K562 (cell line): ENCODE measurements around the gene TRMT1. TPM values are rescaled to one million over a fixed set of nuclear protein-coding genes. Genes with fewer than 3 reads are reported as not detected.

ENCODE experiments used
- CAMTA2 ChIP-seq: fragments of 250-450 bp; sonication (Bioruptor Pico); conservative IDR thresholded peaks from 2 replicates; pipeline ENCODE4 v1.5.1; 2022
- CHCHD3 ChIP-seq: fragments of 250-450 bp; sonication (Bioruptor Pico); IDR thresholded peaks from 2 replicates; pipeline ENCODE4 v2.1.2; 2022; ENCODE audit warnings: mild to moderate bottlenecking
- ELF4 ChIP-seq: fragments of 450-650 bp; formaldehyde crosslinking; IDR thresholded peaks from 2 replicates; pipeline ENCODE4 v1.4.0; 2022; ENCODE audit warnings: missing genetic modification characterization
- KAT8 ChIP-seq: fragments of 450-650 bp; IDR thresholded peaks from 2 replicates; pipeline ENCODE4 v1.6.1; 2016; ENCODE audit warnings: low read depth, mild to moderate bottlenecking
- POU5F1 ChIP-seq: fragments of 150-350 bp; IDR thresholded peaks from 2 replicates; pipeline ENCODE4 v1.6.1; 2014; ENCODE audit warnings: borderline replicate concordance, low read length, low read depth, mild to moderate bottlenecking; ENCODE audit not compliant: partially characterized antibody
- RNF2 ChIP-seq: sonication (generic); IDR thresholded peaks from 2 replicates; pipeline ENCODE4 v1.6.1; 2016
- SOX6 ChIP-seq: fragments of 450-650 bp; IDR thresholded peaks from 2 replicates; pipeline ENCODE4 v1.6.1; 2014; ENCODE audit warnings: mild to moderate bottlenecking
- TAF1 ChIP-seq: IDR thresholded peaks from 2 replicates; pipeline ENCODE4 v1.6.1; 2011; ENCODE audit warnings: mild to moderate bottlenecking, low read length, moderate library complexity; ENCODE audit not compliant: insufficient read depth, control insufficient read depth, severe bottlenecking; ENCODE audit errors: extremely low read depth
- TCFL5 ChIP-seq: fragments of 250-450 bp; sonication (Bioruptor Pico); conservative IDR thresholded peaks from 2 replicates; pipeline ENCODE4 v1.6.1; 2021; ENCODE audit warnings: mild to moderate bottlenecking, moderate library complexity, matching md5 sums
- ZNF133 ChIP-seq: fragments of 250-450 bp; sonication (Bioruptor Pico); IDR thresholded peaks from 2 replicates; pipeline ENCODE4 v1.4.0; 2020; ENCODE audit warnings: mild to moderate bottlenecking
- ZNF551 ChIP-seq: fragments of 250-450 bp; sonication (Bioruptor Pico); IDR thresholded peaks from 2 replicates; pipeline ENCODE4 v1.5.0; 2021; ENCODE audit warnings: mild to moderate bottlenecking, moderate library complexity
- ZNF699 ChIP-seq: fragments of 250-450 bp; sonication (Bioruptor Pico); IDR thresholded peaks from 2 replicates; pipeline ENCODE4 v1.8.0; 2021; ENCODE audit warnings: mild to moderate bottlenecking, moderate library complexity; ENCODE audit not compliant: insufficient replicate concordance
- polyA plus RNA-seq, 8 experiments: library from polyadenylated mRNA; depleted of rRNA in 4 of 8; stranded (reverse) in 5 of 8; unstranded in 3 of 8; fragments of >200 nt; fragmentation: Nextera tagmentation in 2 of 8; fragmentation: Illumina TruSeq in 1 of 8; extraction: Ambion mirVana in 2 of 8; extraction: Trizol in 1 of 8; gene quantifications; 2 replicates each; pipeline versions ENCODE4 v1.2.1 to v1.2.3, GENCODE V29; 2011 to 2014; ENCODE audit warnings: inconsistent platforms in 1 of 8, missing spikeins in 1 of 8
- total RNA-seq, 7 experiments: library from RNA; depleted of rRNA in 6 of 7; stranded (reverse); fragments of >200 nt in 6 of 7; fragmentation: Illumina TruSeq in 2 of 7; extraction: Trizol in 2 of 7; gene quantifications; 2 replicates each; pipeline versions ENCODE4 v1.2.1 to v1.2.3, GENCODE V29; 2011 to 2021; ENCODE audit warnings: low replicate concordance in 1 of 7
- TF ChIP-seq, protein P1 (sequence below): fragments of 250-450 bp; sonication (Bioruptor Pico); IDR thresholded peaks from 2 replicates; pipeline ENCODE4 v1.4.0; 2020; ENCODE audit warnings: mild to moderate bottlenecking, moderate library complexity
- TF ChIP-seq, protein P2 (sequence below): fragments of 250-450 bp; sonication (Bioruptor Pico); IDR thresholded peaks from 2 replicates; pipeline ENCODE4 v1.5.0; 2020; ENCODE audit warnings: mild to moderate bottlenecking, borderline replicate concordance
- TF ChIP-seq, protein P3 (sequence below): fragments of 250-450 bp; sonication (Bioruptor Pico); IDR thresholded peaks from 2 replicates; pipeline ENCODE4 v1.8.0; 2021; ENCODE audit warnings: moderate library complexity, mild to moderate bottlenecking, inconsistent platforms
- TF ChIP-seq, protein P4 (sequence below): fragments of 250-450 bp; sonication (Bioruptor Pico); IDR thresholded peaks from 2 replicates; pipeline ENCODE4 v1.4.0; 2020; ENCODE audit warnings: mild to moderate bottlenecking
- TF ChIP-seq, protein P5 (sequence below): fragments of 450-650 bp; IDR thresholded peaks from 2 replicates; pipeline ENCODE4 v1.6.1; 2016; ENCODE audit warnings: mild to moderate bottlenecking

Gene TRMT1
- total and polyA plus RNA-seq, 9 of the 15 experiments (the other 6 are each of a cell fraction or from before 2014, with no cell fraction given), result 5.8 to 158 (median 54.3) TPM

DNA sequence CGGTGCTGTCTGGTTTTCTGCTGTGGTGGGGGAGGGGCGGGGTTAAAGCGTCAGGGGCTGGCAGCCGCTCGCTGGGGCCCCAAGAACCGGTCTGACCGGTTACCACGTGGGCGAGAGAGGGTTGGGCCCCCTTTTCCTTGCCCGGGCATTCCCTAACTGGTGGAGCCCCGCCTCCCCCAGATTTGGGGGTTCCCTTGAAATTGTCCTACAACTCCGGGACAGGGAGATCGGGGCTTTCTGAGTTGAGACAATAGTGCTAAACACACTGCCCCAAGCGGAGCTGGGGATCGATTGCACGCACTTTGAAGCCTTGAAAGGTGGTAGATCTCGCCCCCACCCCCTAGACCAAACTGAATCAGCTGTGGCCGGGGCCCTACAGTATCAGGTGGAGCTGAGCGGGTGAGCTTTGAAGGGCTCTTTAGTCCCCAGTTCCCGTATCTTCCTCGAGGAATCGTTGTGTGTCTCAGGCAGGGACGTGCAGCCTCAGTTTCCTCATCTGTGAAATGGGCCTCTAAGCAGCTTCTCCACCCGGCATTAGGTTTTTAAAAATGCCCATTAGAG is 38.5 kb upstream of the TRMT1 start (continued):
- TF ChIP-seq, protein P1, sequence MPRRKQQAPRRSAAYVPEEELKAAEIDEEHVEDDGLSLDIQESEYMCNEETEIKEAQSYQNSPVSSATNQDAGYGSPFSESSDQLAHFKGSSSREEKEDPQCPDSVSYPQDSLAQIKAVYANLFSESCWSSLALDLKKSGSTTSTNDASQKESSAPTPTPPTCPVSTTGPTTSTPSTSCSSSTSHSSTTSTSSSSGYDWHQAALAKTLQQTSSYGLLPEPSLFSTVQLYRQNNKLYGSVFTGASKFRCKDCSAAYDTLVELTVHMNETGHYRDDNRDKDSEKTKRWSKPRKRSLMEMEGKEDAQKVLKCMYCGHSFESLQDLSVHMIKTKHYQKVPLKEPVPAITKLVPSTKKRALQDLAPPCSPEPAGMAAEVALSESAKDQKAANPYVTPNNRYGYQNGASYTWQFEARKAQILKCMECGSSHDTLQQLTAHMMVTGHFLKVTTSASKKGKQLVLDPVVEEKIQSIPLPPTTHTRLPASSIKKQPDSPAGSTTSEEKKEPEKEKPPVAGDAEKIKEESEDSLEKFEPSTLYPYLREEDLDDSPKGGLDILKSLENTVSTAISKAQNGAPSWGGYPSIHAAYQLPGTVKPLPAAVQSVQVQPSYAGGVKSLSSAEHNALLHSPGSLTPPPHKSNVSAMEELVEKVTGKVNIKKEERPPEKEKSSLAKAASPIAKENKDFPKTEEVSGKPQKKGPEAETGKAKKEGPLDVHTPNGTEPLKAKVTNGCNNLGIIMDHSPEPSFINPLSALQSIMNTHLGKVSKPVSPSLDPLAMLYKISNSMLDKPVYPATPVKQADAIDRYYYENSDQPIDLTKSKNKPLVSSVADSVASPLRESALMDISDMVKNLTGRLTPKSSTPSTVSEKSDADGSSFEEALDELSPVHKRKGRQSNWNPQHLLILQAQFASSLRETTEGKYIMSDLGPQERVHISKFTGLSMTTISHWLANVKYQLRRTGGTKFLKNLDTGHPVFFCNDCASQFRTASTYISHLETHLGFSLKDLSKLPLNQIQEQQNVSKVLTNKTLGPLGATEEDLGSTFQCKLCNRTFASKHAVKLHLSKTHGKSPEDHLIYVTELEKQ (CRISPR knock-in tag), result no peak
- TF ChIP-seq CAMTA2 (CRISPR knock-in tag) (no peak), TAF1 (peak; percentile 49), TCFL5 (CRISPR knock-in tag) (no peak), ZNF699 (CRISPR knock-in tag) (no peak), CHCHD3 (CRISPR knock-in tag) (no peak), KAT8 (no peak), SOX6 (no peak), ELF4 (CRISPR knock-in tag) (no peak), ZNF133 (CRISPR knock-in tag) (no peak), POU5F1 (no peak), ZNF551 (CRISPR knock-in tag) (no peak), RNF2 (no peak)
- TF ChIP-seq, protein P2, sequence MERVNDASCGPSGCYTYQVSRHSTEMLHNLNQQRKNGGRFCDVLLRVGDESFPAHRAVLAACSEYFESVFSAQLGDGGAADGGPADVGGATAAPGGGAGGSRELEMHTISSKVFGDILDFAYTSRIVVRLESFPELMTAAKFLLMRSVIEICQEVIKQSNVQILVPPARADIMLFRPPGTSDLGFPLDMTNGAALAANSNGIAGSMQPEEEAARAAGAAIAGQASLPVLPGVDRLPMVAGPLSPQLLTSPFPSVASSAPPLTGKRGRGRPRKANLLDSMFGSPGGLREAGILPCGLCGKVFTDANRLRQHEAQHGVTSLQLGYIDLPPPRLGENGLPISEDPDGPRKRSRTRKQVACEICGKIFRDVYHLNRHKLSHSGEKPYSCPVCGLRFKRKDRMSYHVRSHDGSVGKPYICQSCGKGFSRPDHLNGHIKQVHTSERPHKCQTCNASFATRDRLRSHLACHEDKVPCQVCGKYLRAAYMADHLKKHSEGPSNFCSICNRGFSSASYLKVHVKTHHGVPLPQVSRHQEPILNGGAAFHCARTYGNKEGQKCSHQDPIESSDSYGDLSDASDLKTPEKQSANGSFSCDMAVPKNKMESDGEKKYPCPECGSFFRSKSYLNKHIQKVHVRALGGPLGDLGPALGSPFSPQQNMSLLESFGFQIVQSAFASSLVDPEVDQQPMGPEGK (CRISPR knock-in tag), result no peak
- TF ChIP-seq, protein P3, sequence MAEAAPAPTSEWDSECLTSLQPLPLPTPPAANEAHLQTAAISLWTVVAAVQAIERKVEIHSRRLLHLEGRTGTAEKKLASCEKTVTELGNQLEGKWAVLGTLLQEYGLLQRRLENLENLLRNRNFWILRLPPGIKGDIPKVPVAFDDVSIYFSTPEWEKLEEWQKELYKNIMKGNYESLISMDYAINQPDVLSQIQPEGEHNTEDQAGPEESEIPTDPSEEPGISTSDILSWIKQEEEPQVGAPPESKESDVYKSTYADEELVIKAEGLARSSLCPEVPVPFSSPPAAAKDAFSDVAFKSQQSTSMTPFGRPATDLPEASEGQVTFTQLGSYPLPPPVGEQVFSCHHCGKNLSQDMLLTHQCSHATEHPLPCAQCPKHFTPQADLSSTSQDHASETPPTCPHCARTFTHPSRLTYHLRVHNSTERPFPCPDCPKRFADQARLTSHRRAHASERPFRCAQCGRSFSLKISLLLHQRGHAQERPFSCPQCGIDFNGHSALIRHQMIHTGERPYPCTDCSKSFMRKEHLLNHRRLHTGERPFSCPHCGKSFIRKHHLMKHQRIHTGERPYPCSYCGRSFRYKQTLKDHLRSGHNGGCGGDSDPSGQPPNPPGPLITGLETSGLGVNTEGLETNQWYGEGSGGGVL (CRISPR knock-in tag), result no peak
- TF ChIP-seq, protein P4, sequence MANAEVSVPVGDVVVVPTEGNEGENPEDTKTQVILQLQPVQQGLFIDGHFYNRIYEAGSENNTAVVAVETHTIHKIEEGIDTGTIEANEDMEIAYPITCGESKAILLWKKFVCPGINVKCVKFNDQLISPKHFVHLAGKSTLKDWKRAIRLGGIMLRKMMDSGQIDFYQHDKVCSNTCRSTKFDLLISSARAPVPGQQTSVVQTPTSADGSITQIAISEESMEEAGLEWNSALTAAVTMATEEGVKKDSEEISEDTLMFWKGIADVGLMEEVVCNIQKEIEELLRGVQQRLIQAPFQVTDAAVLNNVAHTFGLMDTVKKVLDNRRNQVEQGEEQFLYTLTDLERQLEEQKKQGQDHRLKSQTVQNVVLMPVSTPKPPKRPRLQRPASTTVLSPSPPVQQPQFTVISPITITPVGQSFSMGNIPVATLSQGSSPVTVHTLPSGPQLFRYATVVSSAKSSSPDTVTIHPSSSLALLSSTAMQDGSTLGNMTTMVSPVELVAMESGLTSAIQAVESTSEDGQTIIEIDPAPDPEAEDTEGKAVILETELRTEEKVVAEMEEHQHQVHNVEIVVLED (CRISPR knock-in tag), result no peak
- TF ChIP-seq, protein P5, sequence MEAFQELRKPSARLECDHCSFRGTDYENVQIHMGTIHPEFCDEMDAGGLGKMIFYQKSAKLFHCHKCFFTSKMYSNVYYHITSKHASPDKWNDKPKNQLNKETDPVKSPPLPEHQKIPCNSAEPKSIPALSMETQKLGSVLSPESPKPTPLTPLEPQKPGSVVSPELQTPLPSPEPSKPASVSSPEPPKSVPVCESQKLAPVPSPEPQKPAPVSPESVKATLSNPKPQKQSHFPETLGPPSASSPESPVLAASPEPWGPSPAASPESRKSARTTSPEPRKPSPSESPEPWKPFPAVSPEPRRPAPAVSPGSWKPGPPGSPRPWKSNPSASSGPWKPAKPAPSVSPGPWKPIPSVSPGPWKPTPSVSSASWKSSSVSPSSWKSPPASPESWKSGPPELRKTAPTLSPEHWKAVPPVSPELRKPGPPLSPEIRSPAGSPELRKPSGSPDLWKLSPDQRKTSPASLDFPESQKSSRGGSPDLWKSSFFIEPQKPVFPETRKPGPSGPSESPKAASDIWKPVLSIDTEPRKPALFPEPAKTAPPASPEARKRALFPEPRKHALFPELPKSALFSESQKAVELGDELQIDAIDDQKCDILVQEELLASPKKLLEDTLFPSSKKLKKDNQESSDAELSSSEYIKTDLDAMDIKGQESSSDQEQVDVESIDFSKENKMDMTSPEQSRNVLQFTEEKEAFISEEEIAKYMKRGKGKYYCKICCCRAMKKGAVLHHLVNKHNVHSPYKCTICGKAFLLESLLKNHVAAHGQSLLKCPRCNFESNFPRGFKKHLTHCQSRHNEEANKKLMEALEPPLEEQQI, result no peak
